OCI-LY7 (cell line): ENCODE data around the gene MSANTD1.

ENCODE experiments used
- CTCF ChIP-seq: fragments of 200-600 bp; sonication (generic); conservative IDR thresholded peaks from 2 replicates; pipeline ENCODE4 v1.5.1; 2014; ENCODE audit warnings: mild to moderate bottlenecking, antibody characterized with exemption, low read length, moderate library complexity, mixed read lengths
- EZH2phosphoT487 ChIP-seq: fragments of 200-600 bp; sonication (generic); IDR thresholded peaks from 2 replicates; pipeline ENCODE4 v1.6.1; 2018; ENCODE audit warnings: low read depth, borderline replicate concordance, mild to moderate bottlenecking, mixed run types, antibody characterized with exemption, low read length, moderate library complexity, mixed read lengths

GRCh38 chr4:3302786-3303564 is 54.0 kb downstream of the MSANTD1 start:
- TF ChIP-seq CTCF (no peak), EZH2phosphoT487 (no peak)
